K562 (cell line): ENCODE data around the gene ITPA. TPM values are rescaled to one million over a fixed set of nuclear protein-coding genes. Genes with fewer than 3 reads are reported as not detected.

ENCODE experiments used
- AFF4 ChIP-seq: sonication (generic); formaldehyde crosslinking; IDR thresholded peaks from 2 replicates; pipeline ENCODE4 v1.8.0; 2023; ENCODE audit warnings: mild to moderate bottlenecking, missing genetic modification reagents
- BACH1 ChIP-seq: fragments of 200-800 bp; sonication (Bioruptor generic); IDR thresholded peaks from 2 replicates; pipeline ENCODE4 v1.6.1; 2016; ENCODE audit warnings: missing genetic modification characterization, missing compliant biosample characterization
- CCAR2 ChIP-seq: fragments of 200-400 bp; formaldehyde crosslinking; IDR thresholded peaks from 2 replicates; pipeline ENCODE4 v1.6.1; 2017; ENCODE audit warnings: mild to moderate bottlenecking, low read depth, low read length
- FOXO4 ChIP-seq: fragments of 450-650 bp; formaldehyde crosslinking; IDR thresholded peaks from 2 replicates; pipeline ENCODE4 v1.4.0; 2020; ENCODE audit warnings: mild to moderate bottlenecking, moderate library complexity
- NCOR1 ChIP-seq: fragments of 450-650 bp; IDR thresholded peaks from 2 replicates; pipeline ENCODE4 v1.6.1; 2016; ENCODE audit warnings: mild to moderate bottlenecking, moderate library complexity
- NFRKB ChIP-seq: fragments of 450-650 bp; IDR thresholded peaks from 2 replicates; pipeline ENCODE4 v1.6.1; 2016; ENCODE audit warnings: low read depth
- RBM22 ChIP-seq: fragments of 200-400 bp; formaldehyde crosslinking; IDR thresholded peaks from 2 replicates; pipeline ENCODE4 v1.6.1; 2018; ENCODE audit warnings: low read length, low read depth; ENCODE audit not compliant: poor library complexity, severe bottlenecking
- RBM39 ChIP-seq: fragments of 200-400 bp; formaldehyde crosslinking; optimal IDR thresholded peaks from 2 replicates; pipeline ENCODE3; 2018; ENCODE audit warnings: low read depth, low read length
- RREB1 ChIP-seq: fragments of 250-450 bp; sonication (Bioruptor Pico); IDR thresholded peaks from 2 replicates; pipeline ENCODE4 v1.4.0; 2020
- SIX5 ChIP-seq, 2 experiments: IDR thresholded peaks; 2 replicates each; pipeline ENCODE4 v1.6.1; 2011; ENCODE audit warnings: low read length in 2 of 2, borderline replicate concordance in 1 of 2, low read depth in 1 of 2, mild to moderate bottlenecking in 1 of 2, moderate library complexity in 1 of 2; ENCODE audit not compliant: insufficient read depth in 1 of 2
- SMAD4 ChIP-seq: fragments of 250-450 bp; sonication (Bioruptor Pico); conservative IDR thresholded peaks from 2 replicates; pipeline ENCODE4 v1.8.0; 2021; ENCODE audit warnings: inconsistent platforms, mild to moderate bottlenecking, moderate library complexity
- ZNF655 ChIP-seq: fragments of 250-450 bp; sonication (Bioruptor Pico); IDR thresholded peaks from 2 replicates; pipeline ENCODE4 v1.5.0; 2021
- ZNF778 ChIP-seq: fragments of 450-650 bp; formaldehyde crosslinking; IDR thresholded peaks from 2 replicates; pipeline ENCODE4 v1.4.0; 2020; ENCODE audit warnings: mild to moderate bottlenecking, moderate library complexity
- polyA plus RNA-seq, 8 experiments: library from polyadenylated mRNA; depleted of rRNA in 4 of 8; stranded (reverse) in 5 of 8; unstranded in 3 of 8; fragments of >200 nt; fragmentation: Nextera tagmentation in 2 of 8; fragmentation: Illumina TruSeq in 1 of 8; extraction: Ambion mirVana in 2 of 8; extraction: Trizol in 1 of 8; gene quantifications; 2 replicates each; pipeline versions ENCODE4 v1.2.1 to v1.2.3, GENCODE V29; 2011 to 2014; ENCODE audit warnings: inconsistent platforms in 1 of 8, missing spikeins in 1 of 8
- total RNA-seq, 7 experiments: library from RNA; depleted of rRNA in 6 of 7; stranded (reverse); fragments of >200 nt in 6 of 7; fragmentation: Illumina TruSeq in 2 of 7; extraction: Trizol in 2 of 7; gene quantifications; 2 replicates each; pipeline versions ENCODE4 v1.2.1 to v1.2.3, GENCODE V29; 2011 to 2021; ENCODE audit warnings: low replicate concordance in 1 of 7

Gene ITPA
- total and polyA plus RNA-seq, 9 of the 15 experiments (the other 6 are each of a cell fraction or from before 2014, with no cell fraction given) = 5.0 to 79.7 (median 36.7) TPM

DNA sequence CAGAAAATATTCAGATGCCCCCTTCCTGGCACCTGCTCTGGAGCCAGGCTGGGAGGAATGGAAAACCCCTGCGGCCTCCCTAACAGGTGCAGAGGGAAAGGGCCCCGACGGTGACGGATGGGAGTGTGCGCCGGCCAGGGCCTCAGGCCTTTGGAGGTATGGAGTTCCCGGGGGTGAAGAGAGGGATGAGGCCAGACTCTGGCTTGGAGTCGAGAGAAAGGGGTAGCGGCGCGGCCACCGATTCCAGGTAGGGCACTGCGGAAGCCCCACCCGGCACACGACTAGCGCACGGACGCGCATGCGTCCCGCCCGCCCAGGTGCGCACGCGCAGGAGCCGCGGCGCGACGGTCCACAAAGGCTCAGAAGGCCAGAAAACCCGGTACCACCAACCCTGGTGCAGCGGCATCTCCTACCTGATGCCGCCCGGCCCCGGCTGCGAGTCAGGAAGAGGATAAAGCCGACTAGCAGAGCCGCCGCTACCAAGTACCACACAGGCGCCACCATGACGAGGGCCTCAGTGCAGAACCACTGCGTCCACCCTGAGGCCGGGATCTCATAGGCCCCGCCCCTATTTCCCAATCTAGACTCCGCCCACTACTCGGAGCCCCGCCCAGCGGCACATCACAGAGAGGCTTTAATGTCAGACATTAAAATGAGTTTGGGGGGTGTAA is 5.0 kb upstream of the ITPA start, which contains the start of gene DDRGK1 (continued):
- TF ChIP-seq RBM22 = no peak
- TF ChIP-seq ZNF655 (CRISPR knock-in tag) = no peak
- TF ChIP-seq RBM39 = no peak
- TF ChIP-seq NFRKB = no peak
- TF ChIP-seq RREB1 (CRISPR knock-in tag) = no peak
- 0 out of 2 replicates have a peak, but pooled peaks have one; percentile 2 for TF ChIP-seq AFF4 (CRISPR knock-in tag)
- no peak for TF ChIP-seq SMAD4 (CRISPR knock-in tag)
- TF ChIP-seq SIX5 (IDR thresholded peaks at IDR 0.05; ENCODE audit: borderline replicate concordance in 1 of 2, insufficient read depth in 1 of 2, low read depth in 1 of 2, low read length in 2 of 2) = no peak
- no peak for TF ChIP-seq FOXO4 (CRISPR knock-in tag)
- no peak for TF ChIP-seq BACH1
- TF ChIP-seq NCOR1 = no peak
- TF ChIP-seq CCAR2 = no peak
- TF ChIP-seq ZNF778 (CRISPR knock-in tag) = no peak
